B cell (primary cell): ENCODE data around the gene SGTA. TPM values are rescaled to one million over a fixed set of nuclear protein-coding genes. Genes with fewer than 3 reads are reported as not detected.
A peak's percentile ranks its signal among the peaks of the same experiment; 100 is the strongest.

ENCODE experiments used
- ATAC-seq: fragments of 200-7000 bp; cut with Tn5 transposase; one replicate; pipeline ENCODE4 v1.10.0; 2021; ENCODE audit warnings: low read depth, mild to moderate bottlenecking, moderate number of reproducible peaks, moderate library complexity
- CTCF ChIA-PET: fragments of 350-600 bp; sonication (Branson Sonifier 250); formaldehyde crosslinking; loops from one replicate; lab custom pipeline; 2021; ENCODE audit warnings: antibody characterized with exemption, inconsistent platforms; lab: Charles Lee
- POLR2A ChIA-PET: fragments of 350-600 bp; sonication (Branson Sonifier 250); formaldehyde crosslinking; loops from one replicate; lab custom pipeline; 2021; ENCODE audit warnings: antibody characterized with exemption; lab: Charles Lee
- DNase-seq: peaks from one replicate; pipeline ENCODE4 v3.0.0; 2013
- H2AFZ ChIP-seq: 2 replicates; pipeline ENCODE4 v1.6.1; 2012; ENCODE audit warnings: mild to moderate bottlenecking, low read depth, low read length; ENCODE audit not compliant: insufficient read depth, poor library complexity, severe bottlenecking
- H3K27ac ChIP-seq, 2 donors: 1 replicate in 1 of 2; 2 replicates in 1 of 2; pipeline ENCODE4 v1.5.1; 2012 to 2013; ENCODE audit warnings: low read length in 2 of 2, mild to moderate bottlenecking in 2 of 2, moderate library complexity in 1 of 2
- H3K27me3 ChIP-seq, 4 experiments: fragments of 200-600 bp in 1 of 4; sonication (generic) in 1 of 4; replicated peaks in 1 of 4; 1 replicate in 2 of 4; 2 replicates in 2 of 4; pipeline versions ENCODE4 v1.6.1 to v1.7.0; 2013 to 2016; ENCODE audit warnings: low read length in 3 of 4, mild to moderate bottlenecking in 2 of 4, mixed read lengths in 1 of 4, moderate library complexity in 1 of 4; ENCODE audit not compliant: insufficient read depth in 4 of 4, control insufficient read depth in 3 of 4; ENCODE audit errors: control extremely low read depth in 1 of 4
- H3K36me3 ChIP-seq, 2 experiments: replicated peaks in 1 of 2; 1 replicate in 1 of 2; 2 replicates in 1 of 2; pipeline versions ENCODE4 v1.6.1 to v1.7.1; 2013; ENCODE audit warnings: low read length in 1 of 2; ENCODE audit not compliant: insufficient read depth in 2 of 2, control insufficient read depth in 1 of 2; ENCODE audit errors: control extremely low read depth in 1 of 2, extremely low read depth in 1 of 2
- H3K4me1 ChIP-seq, 2 donors: fragments of 200-600 bp in 1 of 2; sonication (generic) in 1 of 2; 1 replicate in 1 of 2; 2 replicates in 1 of 2; pipeline versions ENCODE4 v1.5.1 to v1.6.1; 2013 to 2017; ENCODE audit warnings: low read length in 2 of 2; ENCODE audit not compliant: control insufficient read depth in 2 of 2, insufficient read depth in 2 of 2
- H3K4me2 ChIP-seq: replicated peaks from 2 replicates; pipeline ENCODE3; 2012; ENCODE audit warnings: mild to moderate bottlenecking, low read depth, low read length; ENCODE audit not compliant: poor library complexity, severe bottlenecking
- H3K4me3 ChIP-seq, 5 experiments: fragments of 200-600 bp in 1 of 5; sonication (generic) in 1 of 5; 1 replicate in 3 of 5; 2 replicates in 2 of 5; pipeline versions ENCODE4 v1.5.1 to v1.7.0; 2011 to 2016; ENCODE audit warnings: low read length in 4 of 5, mild to moderate bottlenecking in 4 of 5, low read depth in 2 of 5, control low read depth in 1 of 5, moderate library complexity in 1 of 5; ENCODE audit not compliant: insufficient read depth in 1 of 5; ENCODE audit errors: control extremely low read depth in 1 of 5, extremely low read depth in 1 of 5
- H3K79me2 ChIP-seq: fragments of 200-600 bp; sonication (generic); one replicate; pipeline ENCODE4 v1.6.0; 2016; ENCODE audit warnings: low read length; ENCODE audit not compliant: control insufficient read depth, insufficient read depth
- H3K9ac ChIP-seq: fragments of 200-600 bp; sonication (generic); 2 replicates; pipeline ENCODE4 v1.6.1; 2017; ENCODE audit warnings: mild to moderate bottlenecking, low read length, moderate library complexity
- H3K9me3 ChIP-seq, 3 donors: one replicate each; pipeline versions ENCODE4 v1.6.1 to v1.7.1; 2013; ENCODE audit warnings: low read length in 2 of 3; ENCODE audit not compliant: control insufficient read depth in 2 of 3, insufficient read depth in 1 of 3; ENCODE audit errors: control extremely low read depth in 1 of 3
- H4K20me1 ChIP-seq: 2 replicates; pipeline ENCODE4 v1.6.0; 2012; ENCODE audit warnings: mild to moderate bottlenecking, low read length; ENCODE audit not compliant: insufficient read depth, control insufficient read depth, poor library complexity, severe bottlenecking
- H3K27ac Mint-ChIP-seq: one replicate; pipeline ENCODE4 v1.8.0; 2021; ENCODE audit warnings: mixed read lengths
- H3K27me3 Mint-ChIP-seq: one replicate; pipeline ENCODE4 v1.8.0; 2021; ENCODE audit warnings: mixed read lengths
- H3K4me1 Mint-ChIP-seq: one replicate; pipeline ENCODE4 v1.8.0; 2021; ENCODE audit warnings: mixed read lengths
- H3K4me3 Mint-ChIP-seq: one replicate; pipeline ENCODE4 v1.8.0; 2021; ENCODE audit warnings: mixed read lengths
- H3K9me3 Mint-ChIP-seq: one replicate; pipeline ENCODE4 v1.8.0; 2022; ENCODE audit warnings: mixed read lengths; ENCODE audit not compliant: insufficient read depth
- CTCF ChIP-seq: fragments of 200-600 bp; IDR thresholded peaks from one replicate; pipeline ENCODE4 v1.8.0; 2022; ENCODE audit warnings: antibody characterized with exemption, mild to moderate bottlenecking
- EZH2 ChIP-seq: IDR thresholded peaks from 2 replicates; pipeline ENCODE4 v1.6.1; 2012; ENCODE audit warnings: borderline replicate concordance, low read depth, mild to moderate bottlenecking, moderate library complexity, low read length; ENCODE audit not compliant: insufficient read depth, poor library complexity, severe bottlenecking
- WGBS: methylation state at CpG from one replicate; pipeline ENCODE4 v1.1.5; 2013; ENCODE audit warnings: missing lambda C conversion rate; ENCODE audit not compliant: insufficient coverage; 5-methylcytosine and 5-hydroxymethylcytosine counted together
- intact Hi-C: fragments of 100-400 bp; cut with micrococcal nuclease; formaldehyde crosslinking; loops from one replicate; pipeline ENCODE4 v1.10.0; 2022
- polyA plus RNA-seq: library from polyadenylated mRNA; depleted of rRNA; stranded (reverse); fragments of >200 nt; gene quantifications from 2 replicates; pipeline ENCODE4 v1.2.3, GENCODE V29; 2012
- total RNA-seq, 2 donors: library from RNA; stranded (reverse); fragments of 120-200 nt in 1 of 2; gene quantifications; 1 replicate in 1 of 2; 2 replicates in 1 of 2; pipeline versions ENCODE4 v1.2.3 to v1.2.4, GENCODE V29; 2013 to 2022

Gene SGTA
- total and polyA plus RNA-seq, 2 donors (not counting 1 experiment from before 2014, with no cell fraction given) = 36.6 to 42.0 TPM

DNA sequence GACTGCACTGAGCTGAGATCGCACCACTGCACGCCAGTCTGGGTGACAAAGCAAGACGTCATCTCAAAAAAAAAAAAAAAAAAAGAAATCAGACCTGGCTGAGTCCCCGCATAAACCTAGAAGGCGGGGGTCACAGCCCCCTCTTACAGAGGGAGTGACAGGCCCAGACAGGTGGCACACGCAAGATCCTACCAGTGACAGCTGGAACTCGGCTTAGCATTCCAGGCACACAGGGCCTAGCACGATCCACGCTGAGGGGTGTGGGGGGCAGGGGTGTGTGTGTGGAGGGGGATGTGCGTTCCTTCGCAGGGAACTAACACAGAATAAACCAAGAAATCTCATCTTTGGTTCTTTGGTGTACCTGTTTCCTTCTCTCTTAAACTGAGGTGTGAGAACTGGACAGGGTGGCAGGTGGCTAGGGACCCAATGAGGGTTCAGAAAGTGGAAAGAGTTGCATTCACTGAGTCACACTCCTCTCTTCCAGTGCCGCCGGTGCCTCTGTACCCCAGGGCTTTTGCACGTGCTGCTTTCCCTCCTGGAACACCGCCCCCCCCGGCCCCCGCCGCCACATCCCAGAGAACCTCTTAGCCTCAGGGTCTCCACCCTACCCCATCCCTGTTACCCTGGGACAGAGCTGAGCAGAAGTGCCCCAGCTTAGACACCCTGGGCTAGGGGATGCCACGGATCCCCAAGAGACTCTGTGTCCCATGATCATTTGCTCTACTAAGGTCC lies 5.0 kb downstream of the SGTA start:
- ChIA-PET POLR2A (no interaction called here), CTCF (no interaction called here)
- Mint-ChIP-seq H3K27me3 (no peaks in the 10 kb centered on the region), H3K9me3 (no peaks in the 10 kb centered on the region), H3K4me3 (no peak overlapping the region), H3K4me1 (peaks cover 53% of the 10 kb centered on the region), H3K27ac (peak overlapping the region; percentile 43)
- Histone ChIP-seq H3K9ac (no peak overlapping the region), H3K36me3 (peaks cover 0 to 3% of the 10 kb centered on the region in 2 experiments), H2AFZ (no peak overlapping the region), H3K4me3 (no peak overlapping the region), H3K4me2 (no peak overlapping the region), H3K9me3 (no peaks in the 10 kb centered on the region), H3K27ac (no peak overlapping the region), H4K20me1 (peaks cover 28% of the 10 kb centered on the region), H3K4me1 (peaks cover 19 to 36% of the 10 kb centered on the region in 2 donors), H3K79me2 (peaks cover 94% of the 10 kb centered on the region), H3K27me3 (no peaks in the 10 kb centered on the region)
- ATAC-seq = no peak
- 96% methylated on average over 9 of the region's 19 CpGs for WGBS
- TF ChIP-seq EZH2 (no peak), CTCF (no peak)
- DNase-seq = no peak
- intact Hi-C loops = no loop called here
